NT2/D1 (cell line): ENCODE data around the gene DNAJC1.

Experiments used
- SUZ12 ChIP-seq: IDR thresholded peaks from 2 replicates; pipeline ENCODE4 v1.6.1; 2011; ENCODE audit not compliant: insufficient read length, insufficient read depth; ENCODE audit errors: extremely low read depth
- YY1 ChIP-seq: IDR thresholded peaks from 2 replicates; pipeline ENCODE4 v1.6.1; 2011; ENCODE audit not compliant: insufficient read length, insufficient read depth
- ZNF274 ChIP-seq: IDR thresholded peaks from 2 replicates; pipeline ENCODE4 v1.6.1; 2011; ENCODE audit warnings: mild to moderate bottlenecking, low read depth, low read length

DNA sequence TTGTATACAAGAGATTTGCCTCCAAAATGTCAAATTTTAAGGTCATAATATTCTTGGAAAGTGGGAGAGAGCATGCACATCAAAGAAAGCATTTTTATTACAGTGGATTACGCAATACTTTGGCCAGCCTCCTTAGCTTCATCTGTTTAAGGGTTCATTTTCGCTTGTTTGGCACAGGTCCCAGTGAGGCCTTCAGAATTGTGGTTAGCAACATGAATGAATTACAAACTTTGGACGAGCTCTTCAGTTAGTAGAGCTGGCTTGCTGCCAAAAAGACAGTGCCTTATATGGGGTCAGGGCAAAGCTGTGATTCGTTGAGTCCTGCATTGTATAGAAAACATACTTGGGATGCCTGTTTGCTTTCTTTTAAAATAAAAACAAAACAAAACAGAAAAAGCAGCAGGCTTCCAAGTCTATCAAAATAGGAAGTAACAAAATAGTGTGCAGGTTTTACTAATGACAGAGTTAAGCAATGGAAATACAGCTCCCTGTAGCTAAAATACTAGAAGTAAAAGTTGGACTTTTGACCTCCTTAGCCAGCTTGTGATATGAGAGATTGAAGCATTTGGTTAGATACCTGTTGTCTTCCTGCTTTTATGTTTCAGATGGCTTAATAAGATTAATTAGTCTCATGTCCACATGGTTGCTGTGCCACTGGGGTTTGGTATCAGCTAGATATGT, 278.7 kb downstream of the DNAJC1 start:
- no peak for TF ChIP-seq ZNF274
- TF ChIP-seq SUZ12, result no peak
- no peak for TF ChIP-seq YY1
